Measurements from ENCODE around the gene FAM78A.
"Not testable (repeated sequence)": the region's sequence is repeated elsewhere in the genome, so short reads cannot be mapped to it uniquely, and the experiment has no call there.

Gene FAM78A

DNA sequence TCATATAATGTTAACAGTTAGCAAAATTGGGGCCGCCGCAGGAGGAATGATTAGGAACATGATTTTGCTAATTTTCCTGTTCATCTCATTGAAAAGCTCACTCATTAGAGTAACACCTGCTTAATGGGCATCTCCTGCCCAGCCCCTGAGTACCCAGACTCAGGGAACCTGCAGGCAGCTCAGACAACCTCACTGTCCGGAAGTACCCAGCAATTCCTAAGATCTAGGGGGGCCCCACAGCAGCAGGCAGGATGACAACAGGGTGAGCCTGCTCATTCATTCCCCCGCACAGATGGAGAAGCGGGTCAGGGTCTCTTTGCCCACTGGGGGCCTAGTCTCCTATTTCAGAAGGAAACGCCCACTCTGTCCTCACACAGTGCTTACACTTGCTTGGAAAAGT lies 12.6 kb downstream of the FAM78A start:
- no peak for DNase-seq (ENCODE audit: low read depth)
- TF ChIP-seq, protein P1, sequence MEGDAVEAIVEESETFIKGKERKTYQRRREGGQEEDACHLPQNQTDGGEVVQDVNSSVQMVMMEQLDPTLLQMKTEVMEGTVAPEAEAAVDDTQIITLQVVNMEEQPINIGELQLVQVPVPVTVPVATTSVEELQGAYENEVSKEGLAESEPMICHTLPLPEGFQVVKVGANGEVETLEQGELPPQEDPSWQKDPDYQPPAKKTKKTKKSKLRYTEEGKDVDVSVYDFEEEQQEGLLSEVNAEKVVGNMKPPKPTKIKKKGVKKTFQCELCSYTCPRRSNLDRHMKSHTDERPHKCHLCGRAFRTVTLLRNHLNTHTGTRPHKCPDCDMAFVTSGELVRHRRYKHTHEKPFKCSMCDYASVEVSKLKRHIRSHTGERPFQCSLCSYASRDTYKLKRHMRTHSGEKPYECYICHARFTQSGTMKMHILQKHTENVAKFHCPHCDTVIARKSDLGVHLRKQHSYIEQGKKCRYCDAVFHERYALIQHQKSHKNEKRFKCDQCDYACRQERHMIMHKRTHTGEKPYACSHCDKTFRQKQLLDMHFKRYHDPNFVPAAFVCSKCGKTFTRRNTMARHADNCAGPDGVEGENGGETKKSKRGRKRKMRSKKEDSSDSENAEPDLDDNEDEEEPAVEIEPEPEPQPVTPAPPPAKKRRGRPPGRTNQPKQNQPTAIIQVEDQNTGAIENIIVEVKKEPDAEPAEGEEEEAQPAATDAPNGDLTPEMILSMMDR (IDR thresholded peaks at IDR 0.05; ENCODE audit: control insufficient read depth, extremely low read depth, insufficient read depth), result no peak
- H3K4me3 ChIP-seq (ENCODE audit: low read depth, low read length), result no peak overlapping the region

DNA sequence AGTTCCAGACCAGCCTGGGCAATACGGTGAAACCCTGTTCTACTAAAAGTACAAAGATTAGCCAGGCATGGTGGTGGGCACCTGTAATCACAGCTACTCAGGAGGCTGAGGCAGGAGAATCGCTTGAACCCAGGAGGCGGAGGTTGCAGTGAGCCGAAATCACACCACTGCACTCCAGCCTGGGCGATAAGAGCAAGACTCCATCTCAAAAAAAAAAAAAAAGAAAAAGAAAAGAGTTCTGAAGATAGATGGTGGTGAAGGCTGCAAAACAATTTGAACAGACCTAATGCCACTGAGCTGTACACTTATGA lies 13.3 kb downstream of the FAM78A start:
- not testable (repeated sequence) for DNase-seq (ENCODE audit: low read depth); H3K4me3 ChIP-seq (ENCODE audit: low read depth, low read length)

DNA sequence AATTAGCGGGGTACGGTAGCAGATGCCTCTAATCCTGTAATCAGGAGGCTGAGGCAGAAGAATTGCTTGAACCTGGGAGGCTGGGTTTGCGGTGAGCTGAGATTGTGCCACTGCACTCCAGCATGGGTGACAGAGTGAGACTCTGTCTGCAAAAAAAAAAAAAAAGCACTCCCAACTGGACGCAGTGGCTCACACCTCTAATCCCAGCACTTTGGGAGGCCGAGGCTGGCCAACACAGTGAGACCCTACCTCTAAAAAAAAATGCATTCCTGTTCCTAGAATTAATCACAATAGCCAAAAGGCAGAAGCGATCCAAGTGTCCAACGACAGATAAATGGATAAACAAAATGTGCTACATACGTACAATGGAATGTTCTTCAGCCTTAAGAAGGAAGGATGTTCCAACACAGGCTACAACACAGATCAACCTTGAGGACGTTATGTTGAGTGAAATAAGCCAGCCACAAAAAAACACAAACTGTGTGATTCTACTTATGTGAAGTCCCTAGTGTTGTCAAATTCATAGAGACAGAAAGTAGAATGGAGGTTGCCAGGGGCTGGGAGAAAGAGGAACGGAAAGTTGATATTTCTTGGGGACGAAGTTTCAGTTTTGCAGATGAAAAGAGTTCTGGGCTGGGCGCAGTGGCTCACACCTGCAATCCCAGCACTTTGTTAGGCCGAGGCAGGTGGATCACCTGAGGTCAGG lies 13.8 kb downstream of the FAM78A start:
- TF ChIP-seq, protein P1 (IDR thresholded peaks at IDR 0.05; ENCODE audit: control insufficient read depth, extremely low read depth, insufficient read depth), result no peak
- no peak for DNase-seq (ENCODE audit: low read depth)

DNA sequence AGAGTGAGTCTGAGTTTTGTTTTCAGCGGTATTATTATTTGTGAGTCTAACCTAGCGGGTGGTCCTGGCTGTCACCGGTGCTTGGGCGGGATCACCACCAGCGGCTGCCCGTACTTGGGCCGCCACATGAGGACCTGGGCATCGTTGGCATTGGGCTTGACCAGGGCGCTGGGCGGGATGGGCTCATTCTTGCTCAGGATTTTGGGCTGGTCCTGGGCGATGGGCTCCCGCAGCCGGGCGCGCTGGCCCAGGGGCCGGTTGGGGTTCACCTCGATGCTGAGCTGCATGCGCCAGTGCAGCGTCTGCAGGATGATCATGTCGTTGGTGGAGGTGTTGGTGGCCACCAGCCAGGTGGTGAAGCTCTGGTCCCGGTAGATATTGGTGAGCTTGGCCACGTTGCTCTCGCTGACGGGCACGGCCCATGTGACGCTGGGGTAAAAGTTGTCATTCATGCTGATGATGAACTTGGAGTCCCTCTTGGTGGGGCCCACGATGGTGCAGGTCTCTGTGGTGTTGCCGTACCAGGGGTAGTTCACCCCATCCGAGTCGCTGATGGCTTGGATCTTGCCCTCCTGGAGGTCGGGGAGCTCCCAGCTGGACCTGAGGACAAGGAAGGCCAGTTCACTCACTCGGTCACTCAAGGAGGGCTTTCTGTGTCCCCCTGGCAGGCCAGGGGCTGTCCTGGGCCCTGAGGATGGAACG lies 15.4 kb downstream of the FAM78A start:
- no peak overlapping the region for H3K4me3 ChIP-seq (ENCODE audit: low read depth, low read length)
- TF ChIP-seq, protein P1 (IDR thresholded peaks at IDR 0.05; ENCODE audit: control insufficient read depth, extremely low read depth, insufficient read depth), result no peak
- no peak for DNase-seq (ENCODE audit: low read depth)

More for the DNA sequence above, 13.8 kb downstream of the FAM78A start:
- no peak overlapping the region for H3K4me3 ChIP-seq (ENCODE audit: low read depth, low read length)

DNA sequence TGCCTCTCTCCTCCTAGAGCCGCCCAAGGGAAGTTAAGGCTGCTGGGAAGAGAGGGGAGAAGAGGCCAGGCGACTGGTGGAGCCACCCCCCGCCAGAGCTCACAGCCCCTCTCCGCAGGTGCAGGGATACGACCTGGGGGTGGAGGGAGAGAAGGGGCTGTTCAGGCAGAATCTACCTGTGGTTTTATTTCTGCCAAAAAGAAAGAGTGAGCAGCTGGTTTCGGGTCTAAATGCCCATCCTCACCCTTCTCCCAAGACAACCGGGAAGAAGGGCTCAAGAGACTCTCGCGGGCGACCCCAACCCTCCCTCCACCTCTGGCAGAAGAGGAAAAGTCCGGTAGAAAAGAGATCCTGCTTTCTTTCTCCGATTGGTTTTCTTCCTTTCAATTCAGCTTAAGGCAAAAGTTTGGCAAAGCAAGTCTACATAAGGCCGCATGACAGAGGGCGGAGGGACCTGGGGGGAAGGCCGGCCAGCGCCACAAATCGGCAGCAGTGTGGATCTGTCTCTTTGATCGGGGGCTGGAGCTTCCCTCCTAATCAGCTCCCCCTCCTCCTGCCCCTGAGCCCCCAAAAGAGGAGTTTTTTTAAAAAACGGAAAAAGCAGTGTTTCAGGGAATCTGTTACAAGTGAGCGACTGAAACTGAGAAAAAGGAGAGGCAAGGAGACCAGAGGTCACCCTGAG lies 16.3 kb downstream of the FAM78A start:
- no peak overlapping the region for H3K4me3 ChIP-seq (ENCODE audit: low read depth, low read length)
- DNase-seq (ENCODE audit: low read depth), result no peak
- TF ChIP-seq, protein P1 (IDR thresholded peaks at IDR 0.05; ENCODE audit: control insufficient read depth, extremely low read depth, insufficient read depth), result no peak

DNA sequence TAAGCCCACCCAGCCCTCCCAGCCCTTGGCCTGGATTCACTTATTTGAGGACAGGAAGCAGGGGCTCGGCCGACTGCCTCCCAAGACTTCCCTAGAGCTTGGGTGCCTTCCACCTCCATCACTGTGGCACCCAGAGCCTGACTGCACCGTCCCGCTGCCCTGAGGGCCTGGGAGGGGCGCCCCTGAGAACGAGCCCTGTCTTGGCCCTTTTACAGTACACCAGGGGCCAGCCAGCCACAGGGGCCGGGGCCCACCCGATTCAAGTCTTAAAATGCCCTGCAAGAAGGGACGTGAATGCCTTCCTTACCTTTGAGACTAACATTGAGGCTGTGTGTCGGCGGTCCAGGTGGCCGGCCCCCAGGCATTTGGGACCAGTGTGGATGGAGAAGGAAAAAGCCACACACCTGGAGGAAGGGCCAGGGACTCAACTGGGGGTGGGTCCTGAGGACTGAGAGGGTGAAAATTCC lies 16.8 kb downstream of the FAM78A start:
- no peak for DNase-seq (ENCODE audit: low read depth)
- H3K4me3 ChIP-seq (ENCODE audit: low read depth, low read length), result no peak overlapping the region
- TF ChIP-seq, protein P1 (IDR thresholded peaks at IDR 0.05; ENCODE audit: control insufficient read depth, extremely low read depth, insufficient read depth), result no peak

DNA sequence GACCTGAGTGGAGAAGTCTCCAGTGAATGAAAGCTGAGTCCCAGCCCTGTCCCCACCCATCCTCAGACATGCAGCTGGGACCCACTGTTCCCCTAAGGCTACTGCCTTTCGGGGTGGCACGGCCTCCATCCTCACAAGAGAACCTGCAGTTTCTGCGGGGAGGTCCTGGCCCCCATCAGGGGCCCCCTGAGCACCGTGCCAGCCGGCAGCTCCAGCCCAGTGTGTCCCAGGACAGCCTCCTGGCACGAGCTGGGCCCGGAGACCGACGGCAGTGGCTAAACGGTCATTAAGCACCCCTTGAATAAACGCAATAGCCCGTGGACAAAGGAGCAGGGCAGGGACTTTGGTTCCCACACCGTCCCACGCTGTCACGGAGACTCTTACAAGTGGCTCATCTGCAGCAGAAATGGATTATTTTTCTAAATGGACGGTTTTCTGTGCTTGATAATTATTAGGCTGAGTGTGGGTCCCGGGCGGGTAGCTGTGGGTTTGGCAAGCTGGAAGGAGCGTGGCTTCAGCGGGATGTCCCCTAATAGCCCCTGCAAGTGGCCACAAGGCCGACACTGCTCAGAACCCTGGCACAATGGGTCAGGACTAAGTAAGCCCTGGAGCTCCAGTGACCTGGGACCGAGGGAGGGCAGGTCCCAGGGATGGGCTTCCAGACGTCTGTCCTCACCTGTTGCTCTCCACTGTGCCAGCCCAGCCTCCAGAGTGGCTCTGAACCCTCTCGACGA lies 17.4 kb downstream of the FAM78A start:
- no peak for DNase-seq (ENCODE audit: low read depth)
- H3K4me3 ChIP-seq (ENCODE audit: low read depth, low read length), result no peak overlapping the region

More for the DNA sequence above, 17.4 kb downstream of the FAM78A start:
- TF ChIP-seq, protein P1 (IDR thresholded peaks at IDR 0.05; ENCODE audit: control insufficient read depth, extremely low read depth, insufficient read depth), result no peak

Data from LNCaP clone FGC (cell line).